Fibroblast of pulmonary artery (primary cell): Measurements from ENCODE around the gene PBX4.
A peak's percentile ranks its signal among the peaks of the same experiment; 100 is the strongest.

Source experiments
- DNase-seq: peaks from one replicate; pipeline ENCODE4 v3.0.0-alpha.2; 2010; ENCODE audit warnings: low read depth
- H3K4me3 ChIP-seq: replicated peaks from 2 replicates; pipeline ENCODE4 v1.5.1; 2011; ENCODE audit warnings: low read depth, mild to moderate bottlenecking, control low read depth, low read length, moderate library complexity
- CTCF ChIP-seq: IDR thresholded peaks from 2 replicates; pipeline ENCODE4 v1.5.1; 2011; ENCODE audit warnings: mild to moderate bottlenecking, control low read depth, low read length, inconsistent platforms; ENCODE audit errors: missing control alignments

The PBX4 gene

DNA sequence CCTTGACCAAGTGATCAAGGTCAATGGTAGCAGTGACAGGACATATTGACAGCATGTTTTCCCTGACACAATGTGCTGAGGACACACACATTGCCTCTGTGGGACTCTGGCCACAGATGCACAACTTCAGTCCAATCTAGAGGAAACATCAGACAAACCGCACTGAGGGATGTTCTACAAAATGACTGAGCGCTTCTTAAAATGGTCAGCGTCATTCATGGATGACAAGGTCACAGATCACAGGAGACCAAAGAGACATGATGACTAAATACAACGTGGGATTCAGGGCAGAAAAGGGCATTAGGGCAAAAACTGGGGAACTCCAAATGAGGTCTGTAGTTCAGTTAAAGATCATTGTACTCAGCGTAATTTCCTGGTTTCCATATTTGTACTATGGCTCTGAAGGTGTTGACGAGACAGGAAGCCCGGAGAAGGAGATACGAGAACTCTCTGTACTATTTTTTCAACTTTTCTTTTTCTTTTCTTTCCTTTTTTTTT, 20.6 kb downstream of the PBX4 start:
- H3K4me3 ChIP-seq: no peak overlapping the region
- DNase-seq: no peak
- TF ChIP-seq CTCF: no peak

GRCh38 chr19:19595171-19595701, 23.3 kb downstream of the PBX4 start:
- peak; percentile 14 for DNase-seq
- H3K4me3 ChIP-seq: no peak overlapping the region
- TF ChIP-seq CTCF: no peak

- H3K4me3 ChIP-seq: no peak overlapping the region
- TF ChIP-seq CTCF: no peak
- DNase-seq: no peak
Observed at GRCh38 chr19:19594381-19594780, 24.1 kb downstream of the PBX4 start.

GRCh38 chr19:19592690-19593089, 25.8 kb downstream of the PBX4 start:
- no peak for DNase-seq
- no peak for TF ChIP-seq CTCF
- H3K4me3 ChIP-seq: no peak overlapping the region

DNA sequence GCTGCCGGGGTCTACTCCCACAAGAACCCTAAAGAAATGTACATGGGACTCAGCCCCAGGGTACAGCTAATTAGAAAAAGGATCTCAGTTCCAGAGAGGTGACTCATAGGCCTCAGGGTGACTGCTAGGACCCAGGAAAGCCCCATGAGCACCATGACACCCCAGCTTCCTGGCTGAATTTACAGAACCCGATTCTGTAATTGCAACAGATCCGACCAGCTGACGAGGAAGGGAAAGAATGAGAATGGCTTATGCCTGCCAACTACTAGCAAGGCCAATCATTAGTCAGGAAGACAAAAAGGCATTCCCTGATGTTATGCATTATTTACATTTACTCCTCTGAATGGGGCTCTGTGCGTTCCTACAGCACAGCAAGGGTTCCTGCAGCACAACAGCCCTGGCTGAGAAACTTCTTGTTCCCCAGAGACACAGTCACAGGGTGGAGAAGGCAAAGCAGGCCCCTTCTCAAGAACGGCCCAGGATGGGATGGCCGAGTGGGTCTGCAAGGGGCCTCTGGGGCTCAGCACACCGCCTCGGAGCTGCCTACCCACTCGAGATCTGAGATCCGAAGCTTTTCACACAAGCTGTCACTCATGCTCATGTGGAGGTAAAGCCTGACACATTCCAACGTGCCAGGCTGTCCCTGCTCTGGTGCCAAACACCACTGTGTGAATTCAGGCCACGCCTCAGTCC, 27.2 kb downstream of the PBX4 start:
- TF ChIP-seq CTCF: no peak
- H3K4me3 ChIP-seq: no peak overlapping the region
- peak; percentile 90 for DNase-seq

DNA sequence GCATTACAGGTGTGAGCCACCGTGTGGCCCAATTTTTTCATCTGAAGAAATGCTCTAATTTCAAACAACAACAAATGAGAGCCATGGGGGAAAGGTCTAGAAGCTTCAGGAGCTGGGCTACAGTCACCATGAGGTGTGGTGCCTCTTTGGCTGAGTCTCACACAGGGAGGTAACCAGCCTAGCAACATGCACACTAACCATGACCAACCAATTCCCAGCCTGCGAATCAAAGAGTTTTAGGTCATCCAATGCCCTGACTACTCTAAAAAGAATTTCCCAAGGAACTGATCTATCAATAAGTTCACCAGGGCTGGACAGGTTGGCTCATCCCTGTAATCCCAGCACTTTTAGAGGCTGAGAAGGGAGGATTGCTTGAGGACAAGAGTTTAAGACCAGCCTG, 29.9 kb downstream of the PBX4 start:
- no peak for TF ChIP-seq CTCF

GRCh38 chr19:19587771-19588170, 30.7 kb downstream of the PBX4 start:
- TF ChIP-seq CTCF: no peak
- no peak for DNase-seq
- H3K4me3 ChIP-seq: no peak overlapping the region

More for the DNA sequence above, 29.9 kb downstream of the PBX4 start:
- DNase-seq: no peak
- no peak overlapping the region for H3K4me3 ChIP-seq
